GM11168 (cell line): ENCODE measurements around the gene MINDY4.

ENCODE experiments used
- in situ Hi-C: fragments of 300-500 bp; cut with MboI; formaldehyde crosslinking; loops from one replicate; pipeline ENCODE4 v1.12.0; 2022; ENCODE audit warnings: low sequenced_read_pairs; ENCODE audit not compliant: unreplicated experiment

The MINDY4 gene

GRCh38 chr7:30765408-30765807 lies 5.8 kb upstream of the MINDY4 start:
- in situ Hi-C loops = no loop called here

- in situ Hi-C loops = no loop called here
Observed at GRCh38 chr7:30770845-30771173, 408 bp upstream of the MINDY4 start.

DNA sequence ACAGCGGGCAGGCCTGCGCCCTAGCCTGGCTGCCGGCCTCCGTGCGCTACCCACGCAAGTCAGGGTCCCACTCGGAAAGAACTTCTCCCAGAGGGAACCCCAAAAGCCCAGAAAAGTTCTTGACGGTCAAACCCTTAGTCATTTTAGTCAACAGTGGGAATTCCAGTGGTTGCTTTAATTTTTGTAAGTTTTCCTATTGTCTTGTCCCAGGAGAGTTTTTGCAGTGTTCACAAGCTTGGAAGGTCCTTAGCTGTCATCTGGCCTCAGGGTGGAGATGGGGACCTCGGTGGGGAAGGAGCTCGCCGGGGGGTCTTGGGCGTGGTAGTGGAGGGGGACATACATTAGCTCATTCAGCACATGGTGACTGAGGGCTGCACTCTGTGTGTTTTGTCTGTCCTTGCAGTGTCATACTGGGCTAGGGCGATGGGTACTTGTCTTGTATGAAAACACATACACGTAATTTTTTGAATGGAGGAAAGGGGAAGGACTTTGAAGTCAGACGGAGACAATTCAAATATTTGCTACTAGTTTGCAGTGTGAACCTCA lies 736 bp downstream of the MINDY4 start:
- in situ Hi-C loops = no loop called here

GRCh38 chr7:30772984-30773383 lies 1.8 kb downstream of the MINDY4 start:
- in situ Hi-C loops = no loop called here

DNA sequence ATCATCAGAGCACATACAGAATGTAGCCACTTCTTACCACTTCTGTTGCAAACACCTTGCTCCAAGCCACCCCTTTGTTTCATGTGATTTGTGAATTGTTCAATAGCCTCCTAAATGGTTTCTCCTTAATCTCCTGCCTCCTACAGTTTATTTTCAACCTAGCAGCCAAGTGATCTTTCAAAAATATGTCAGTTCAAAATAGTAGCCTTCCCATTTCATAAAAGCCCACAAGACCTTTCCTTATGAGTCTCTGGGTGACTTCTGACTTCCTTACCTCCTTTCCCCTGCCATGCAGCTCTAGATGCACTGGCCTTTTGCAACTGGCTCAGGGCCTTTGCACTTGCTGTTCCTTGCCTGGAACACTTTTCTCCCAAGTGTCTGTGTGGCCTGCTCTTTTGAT lies 4.8 kb downstream of the MINDY4 start:
- in situ Hi-C loops = no loop called here

DNA sequence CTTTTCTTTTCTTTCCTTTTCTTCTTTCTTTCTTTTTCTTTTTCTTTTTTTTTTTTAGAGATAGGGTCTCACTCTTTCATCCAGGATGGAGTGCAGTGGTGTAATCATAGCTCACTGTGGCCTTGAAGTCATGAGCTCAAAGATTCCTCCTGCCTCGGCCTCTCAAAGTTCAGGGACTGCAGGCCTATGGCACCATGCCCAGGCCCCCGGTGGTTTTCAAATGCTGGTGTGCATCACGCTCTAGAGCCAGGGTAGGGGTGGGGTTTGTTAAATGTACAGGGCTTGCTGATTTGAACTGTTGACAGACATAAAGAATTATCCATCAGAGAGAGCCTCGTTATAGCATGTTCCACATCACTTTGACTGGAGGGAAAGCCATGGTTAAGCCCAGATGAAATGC lies 5.8 kb downstream of the MINDY4 start:
- in situ Hi-C loops = no loop called here

DNA sequence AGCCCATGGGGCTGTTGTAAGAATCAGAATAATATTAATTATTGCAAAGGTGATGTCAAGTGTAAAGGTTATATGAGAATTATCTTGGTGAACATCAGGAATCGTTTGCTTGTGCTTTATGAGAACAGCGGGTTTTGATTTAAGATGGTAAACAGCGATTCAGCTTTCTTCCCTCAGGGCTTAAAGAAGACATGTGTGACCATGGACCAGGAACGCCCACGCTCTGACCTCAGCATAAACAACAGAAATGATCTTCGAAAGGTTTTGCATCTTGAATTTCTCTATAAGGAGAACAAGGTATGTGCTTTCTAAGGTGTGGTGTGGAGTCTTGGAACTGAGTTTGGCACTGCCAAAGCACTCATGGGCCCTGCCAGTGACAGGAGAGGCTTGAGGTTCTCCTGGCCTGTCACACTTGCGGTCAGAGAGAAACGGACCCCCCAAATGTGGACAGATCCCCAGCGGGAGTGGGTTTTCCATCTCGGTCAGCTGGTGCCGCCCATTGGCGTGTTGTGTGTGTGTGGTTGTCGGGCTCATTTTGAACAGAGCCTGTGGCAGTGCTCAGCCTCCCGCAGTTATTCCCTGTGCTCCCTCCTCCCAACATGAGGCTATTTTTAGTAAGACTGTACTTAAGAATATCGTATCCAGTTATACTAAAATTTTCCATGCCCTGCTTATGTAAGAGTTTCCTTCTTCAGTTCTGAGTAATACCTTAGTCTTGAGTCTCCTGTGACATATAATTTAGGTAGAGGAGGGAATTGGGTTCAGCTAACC lies 7.2 kb downstream of the MINDY4 start:
- in situ Hi-C loops = no loop called here

DNA sequence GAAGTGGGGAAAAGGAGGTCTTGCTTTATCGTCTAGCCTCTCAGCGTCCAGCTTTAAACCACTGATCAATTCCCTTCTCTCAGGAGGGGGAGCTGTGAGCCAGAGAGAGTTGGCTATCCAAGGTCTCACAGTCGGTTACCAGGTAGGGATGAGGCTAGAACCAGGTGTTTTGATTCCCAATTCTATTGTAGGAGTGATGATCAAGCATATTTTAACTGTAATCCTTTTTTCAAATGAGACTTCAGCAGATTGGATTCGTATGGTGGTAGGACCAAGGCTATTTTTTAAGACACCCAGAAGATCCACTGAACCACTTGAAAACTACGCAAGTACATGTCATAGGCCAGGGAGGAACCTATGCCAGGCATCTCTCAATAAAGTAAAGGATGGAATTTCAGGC lies 8.4 kb downstream of the MINDY4 start:
- in situ Hi-C loops = no loop called here

DNA sequence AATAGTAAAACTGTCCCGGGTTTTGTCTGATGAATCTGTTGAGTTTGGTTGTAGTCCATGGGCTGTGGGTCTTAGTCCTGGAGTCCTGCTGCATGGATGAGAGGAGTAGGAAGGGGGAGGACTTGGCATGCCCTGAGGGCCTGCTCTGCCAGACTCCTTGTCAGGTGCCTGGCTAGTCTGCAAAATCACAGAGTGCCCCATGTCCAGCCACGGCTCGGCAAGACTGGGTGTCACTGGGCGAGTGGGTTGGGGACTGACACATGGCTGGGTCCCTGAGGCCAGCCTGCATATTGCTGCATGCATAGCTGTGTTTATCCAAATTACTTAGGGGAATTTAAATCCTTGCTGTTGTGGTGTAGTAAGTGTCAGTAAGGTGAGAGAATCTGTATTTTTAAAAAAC lies 9.7 kb downstream of the MINDY4 start:
- in situ Hi-C loops = no loop called here

DNA sequence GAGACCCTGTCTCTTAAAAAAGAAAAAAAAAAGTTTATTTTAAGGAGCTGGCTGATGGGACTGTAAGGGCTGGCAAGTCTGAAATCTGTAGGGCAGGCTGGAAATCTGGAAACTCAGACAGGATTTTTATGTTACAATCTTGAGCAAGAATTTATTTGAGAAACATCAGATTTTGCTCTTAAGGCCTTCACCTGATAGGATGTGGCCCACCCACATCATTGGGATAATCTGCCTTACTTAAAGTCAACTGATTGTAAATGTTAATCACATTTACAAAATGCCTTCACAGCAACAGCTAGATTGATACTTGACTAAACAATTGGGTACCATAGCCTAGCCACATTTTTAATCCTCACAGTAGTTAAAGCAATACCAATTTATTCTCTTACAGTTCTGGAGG lies 11.5 kb downstream of the MINDY4 start:
- in situ Hi-C loops = no loop called here

GRCh38 chr7:30785786-30786185 lies 14.6 kb downstream of the MINDY4 start:
- in situ Hi-C loops = no loop called here

DNA sequence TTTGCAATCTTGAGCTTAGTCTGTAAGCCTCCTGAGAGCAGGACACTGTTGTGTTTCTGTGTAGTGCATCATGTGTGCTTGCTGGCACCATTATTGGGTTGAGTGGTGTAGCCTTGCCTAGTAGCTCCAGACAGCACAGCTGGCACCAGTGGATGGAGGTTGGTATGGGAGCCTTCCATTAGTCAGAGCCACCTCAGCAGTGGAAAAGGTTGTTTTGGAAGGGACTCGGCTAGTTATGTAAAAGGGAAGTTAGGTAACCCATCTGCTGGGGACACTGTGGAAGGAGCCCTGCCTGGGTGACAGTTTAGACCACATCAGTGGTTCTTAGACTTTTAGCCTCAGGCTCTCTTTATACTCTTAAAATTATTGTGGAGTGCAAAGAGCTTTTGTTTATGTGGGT lies 16.3 kb downstream of the MINDY4 start:
- in situ Hi-C loops = no loop called here

DNA sequence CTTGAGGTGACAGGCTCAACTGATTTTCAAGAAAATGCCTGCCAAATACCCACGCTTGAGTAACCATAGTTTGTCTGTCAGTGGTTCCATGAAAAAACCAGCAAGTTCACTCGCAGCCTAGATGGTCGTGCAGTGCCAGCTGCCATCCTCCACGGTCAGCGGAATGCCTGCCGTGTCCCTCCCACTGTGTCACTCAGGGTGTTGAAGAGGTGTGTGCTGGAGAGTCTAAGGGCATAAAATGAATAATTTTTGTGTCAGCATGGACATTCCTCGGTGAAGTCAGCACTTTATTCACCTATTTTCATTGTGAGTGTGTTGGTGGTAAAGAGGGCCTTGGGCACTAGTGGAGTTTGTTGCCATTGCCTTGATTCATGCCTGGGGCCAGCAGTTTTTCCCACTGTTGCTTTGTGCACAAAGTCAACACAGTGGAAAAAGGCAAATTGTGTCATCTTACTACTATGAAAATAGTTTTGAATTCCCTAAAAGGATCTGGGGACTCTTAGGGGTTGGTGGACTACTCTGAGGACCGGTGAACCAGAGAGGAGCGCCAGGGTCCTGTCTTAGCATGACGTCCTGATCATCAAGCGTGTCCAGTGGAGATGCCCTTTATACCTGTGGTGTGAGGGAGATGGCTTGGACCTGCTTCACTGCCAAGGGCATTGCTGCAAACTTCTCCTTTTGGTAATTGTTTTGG lies 17.6 kb downstream of the MINDY4 start:
- in situ Hi-C loops = no loop called here

DNA sequence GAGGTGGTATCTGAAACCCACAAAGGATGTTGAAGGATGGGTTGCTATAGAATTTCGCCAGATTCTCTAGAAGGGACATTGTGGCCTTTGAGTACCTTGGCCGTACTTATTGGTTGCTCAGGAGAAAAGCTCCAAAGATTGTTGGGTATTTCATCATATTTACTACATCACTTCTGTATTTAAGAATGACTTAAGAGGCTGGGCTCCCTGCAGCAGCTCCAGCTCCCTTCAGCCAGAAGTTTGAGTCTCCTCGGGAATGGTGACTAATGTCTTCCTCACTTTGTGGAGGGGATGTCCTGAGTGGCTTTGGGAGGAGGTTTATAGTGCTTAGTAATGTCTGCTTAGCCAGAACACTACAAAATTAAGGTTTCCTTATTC lies 18.1 kb downstream of the MINDY4 start:
- in situ Hi-C loops = no loop called here

DNA sequence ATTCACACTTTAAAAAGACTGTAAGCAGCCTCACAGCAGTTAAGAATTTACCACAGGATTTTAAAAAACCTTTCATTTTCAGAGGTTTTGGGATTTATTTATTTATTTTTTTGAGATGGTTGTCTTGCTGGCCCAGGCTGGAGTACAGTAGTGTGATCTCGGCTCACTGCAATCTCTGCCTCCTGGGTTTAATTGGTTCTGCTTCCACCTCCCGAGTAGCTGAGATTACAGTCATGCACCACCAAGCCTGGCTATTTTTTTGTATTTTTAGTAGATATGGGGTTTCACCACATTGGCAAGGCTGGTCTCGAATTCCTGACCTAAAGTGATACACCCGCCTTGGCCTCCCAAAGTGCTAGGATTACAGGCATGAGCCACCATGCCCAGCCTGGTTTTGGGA lies 19.1 kb downstream of the MINDY4 start:
- in situ Hi-C loops = no loop called here

GRCh38 chr7:30791114-30791513 lies 19.9 kb downstream of the MINDY4 start:
- in situ Hi-C loops = no loop called here

- in situ Hi-C loops = no loop called here
Observed at GRCh38 chr7:30795161-30795948, 24.1 kb downstream of the MINDY4 start.

DNA sequence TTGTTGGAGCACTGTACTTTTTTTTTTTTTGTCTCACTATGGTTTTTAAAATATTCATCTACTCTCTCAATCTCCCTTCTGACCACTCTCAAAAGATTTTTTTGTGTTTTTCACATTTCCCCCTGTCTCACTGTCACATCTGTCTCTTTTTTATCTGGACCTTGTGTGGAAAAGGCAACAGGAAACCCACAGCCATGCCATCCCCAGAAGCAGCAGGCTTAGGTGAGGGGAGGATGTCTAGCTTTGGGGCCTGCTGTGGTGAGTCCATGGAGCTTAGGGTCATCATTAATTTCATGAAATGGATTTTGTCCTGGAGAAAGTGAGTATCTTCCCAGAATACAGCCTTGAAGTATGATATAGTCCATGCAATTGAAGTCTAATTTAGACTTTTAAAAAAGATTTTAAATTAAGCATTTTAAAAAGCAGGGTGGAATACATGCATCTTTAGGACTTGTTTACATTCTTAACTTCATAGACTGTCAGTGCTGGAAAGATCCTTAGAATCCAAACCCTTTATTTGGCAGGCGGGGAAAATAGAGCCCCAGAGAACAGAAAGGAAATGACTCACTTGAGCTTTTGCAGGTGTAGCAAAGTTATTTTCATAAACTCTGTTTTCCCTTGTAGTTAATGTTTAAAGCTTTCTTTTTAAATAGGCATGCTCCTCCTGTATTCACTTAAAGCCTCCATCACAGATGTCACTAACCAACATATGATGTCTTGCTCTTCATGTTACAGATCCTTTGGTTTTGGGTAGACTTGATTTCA lies 25.1 kb downstream of the MINDY4 start:
- in situ Hi-C loops = no loop called here

DNA sequence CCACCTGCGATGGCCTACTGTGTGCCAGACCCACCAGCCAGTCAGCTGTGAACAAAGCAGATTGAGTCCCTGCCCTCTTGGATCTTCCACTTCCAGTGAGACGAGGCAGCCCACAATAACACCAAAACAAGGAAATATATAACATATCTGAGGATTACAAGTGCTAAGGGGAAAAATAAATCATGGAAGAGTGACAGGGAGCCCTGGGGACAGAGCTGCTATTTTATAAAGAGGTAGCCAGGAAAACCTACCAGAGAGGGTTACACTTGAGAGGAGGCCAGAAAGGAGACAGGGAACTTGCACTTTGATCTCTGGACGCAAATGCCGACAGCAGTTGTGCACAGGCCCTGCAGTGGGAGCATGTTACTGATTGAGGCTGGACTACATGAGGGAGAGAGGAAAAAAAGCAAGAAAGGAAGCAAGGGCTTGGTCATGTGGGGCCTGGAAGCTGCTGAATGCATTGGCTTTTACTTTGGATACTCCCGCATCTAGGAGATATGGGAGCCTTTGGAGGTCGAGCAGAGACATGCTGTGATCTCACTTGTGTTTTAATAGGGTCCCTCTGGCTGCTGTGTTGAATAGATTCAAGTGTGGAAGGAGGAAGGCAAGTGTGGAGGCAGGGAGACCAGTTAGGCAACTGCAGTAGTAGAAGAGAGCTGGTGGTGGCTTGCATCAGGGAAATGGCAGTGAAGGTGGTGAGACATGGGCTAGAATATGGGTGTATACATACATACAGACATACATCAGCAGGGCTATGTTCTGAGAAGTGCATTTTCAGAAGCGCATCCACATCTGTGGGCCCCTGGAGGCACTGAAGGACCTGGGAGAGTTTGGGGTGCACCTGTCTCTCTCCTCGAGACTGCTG lies 26.2 kb downstream of the MINDY4 start:
- in situ Hi-C loops = no loop called here
